HepG2 (cell line): Measurements from ENCODE around the gene SERPINB6.

Source experiments
- CTCF ChIP-seq: sonication (generic); formaldehyde crosslinking; IDR thresholded peaks from 2 replicates; pipeline ENCODE4 v1.5.0; 2020; ENCODE audit warnings: mild to moderate bottlenecking, missing genetic modification reagents, moderate library complexity
- ELF1 ChIP-seq: sonication (generic); formaldehyde crosslinking; IDR thresholded peaks from 2 replicates; pipeline ENCODE4 v1.4.0; 2020; ENCODE audit warnings: missing genetic modification reagents
- FUBP1 ChIP-seq: sonication (generic); formaldehyde crosslinking; IDR thresholded peaks from 2 replicates; pipeline ENCODE4 v1.5.1; 2020; ENCODE audit warnings: missing genetic modification reagents, mild to moderate bottlenecking, borderline replicate concordance
- MTA1 ChIP-seq: sonication (generic); formaldehyde crosslinking; IDR thresholded peaks from 2 replicates; pipeline ENCODE4 v1.4.0; 2020; ENCODE audit warnings: missing genetic modification reagents, mild to moderate bottlenecking, borderline replicate concordance
- MXI1 ChIP-seq: IDR thresholded peaks from 3 replicates; pipeline ENCODE4 v1.6.1; 2012; ENCODE audit warnings: low read depth, low read length, inconsistent platforms, borderline replicate concordance
- POLR2A ChIP-seq, 2 experiments: IDR thresholded peaks; 2 replicates each; pipeline ENCODE4 v1.6.1; 2011; ENCODE audit warnings: low read depth in 2 of 2, low read length in 2 of 2, mild to moderate bottlenecking in 1 of 2, moderate library complexity in 1 of 2; ENCODE audit not compliant: insufficient read depth in 1 of 2
- SP1 ChIP-seq, 2 experiments: fragments of 450-650 bp in 1 of 2; sonication (generic) in 1 of 2; formaldehyde crosslinking in 1 of 2; IDR thresholded peaks; 2 replicates each; pipeline versions ENCODE4 v1.4.0 to v1.6.1; 2016 to 2020; ENCODE audit warnings: missing genetic modification reagents in 1 of 2
- TCF12 ChIP-seq, 2 experiments: fragments of 450-650 bp in 1 of 2; sonication (generic) in 1 of 2; formaldehyde crosslinking in 1 of 2; IDR thresholded peaks; 2 replicates each; pipeline versions ENCODE4 v1.6.1 to v1.8.0; 2017 to 2022; ENCODE audit warnings: antibody characterized with exemption in 1 of 2, mild to moderate bottlenecking in 1 of 2, missing genetic modification reagents in 1 of 2, moderate library complexity in 1 of 2
- TFAP4 ChIP-seq: sonication (generic); IDR thresholded peaks from 2 replicates; pipeline ENCODE4 v1.6.1; 2016; ENCODE audit warnings: low read depth, borderline replicate concordance
- YY1 ChIP-seq: IDR thresholded peaks from 2 replicates; pipeline ENCODE4 v1.6.1; 2011; ENCODE audit warnings: low read length, low read depth, moderate library complexity, mild to moderate bottlenecking; ENCODE audit not compliant: insufficient read depth, insufficient replicate concordance
- ZNF274 ChIP-seq: sonication (generic); formaldehyde crosslinking; IDR thresholded peaks from 2 replicates; pipeline ENCODE4 v1.5.1; 2020; ENCODE audit warnings: mild to moderate bottlenecking, missing genetic modification reagents
- ZNF354B ChIP-seq: sonication (generic); formaldehyde crosslinking; IDR thresholded peaks from 2 replicates; pipeline ENCODE4 v1.8.0; 2022; ENCODE audit warnings: mild to moderate bottlenecking, missing genetic modification reagents
- ZSCAN5A ChIP-seq: sonication (generic); formaldehyde crosslinking; IDR thresholded peaks from 2 replicates; pipeline ENCODE4 v1.8.0; 2022; ENCODE audit warnings: mild to moderate bottlenecking, missing genetic modification reagents, borderline replicate concordance

- TF ChIP-seq MXI1 (no peak), POLR2A (IDR thresholded peaks at IDR 0.05; ENCODE audit: insufficient read depth in 1 of 2, low read depth in 2 of 2, low read length in 2 of 2) (no peak), ZNF274 (CRISPR knock-in tag) (no peak), FUBP1 (CRISPR knock-in tag) (no peak), CTCF (no peak), ZNF354B (CRISPR knock-in tag) (no peak), TFAP4 (no peak), ELF1 (CRISPR knock-in tag) (no peak), MTA1 (no peak), SP1 (IDR thresholded peaks at IDR 0.05) (no peak), SP1 (CRISPR knock-in tag; IDR thresholded peaks at IDR 0.05) (no peak), TCF12 (IDR thresholded peaks at IDR 0.05) (no peak), TCF12 (CRISPR knock-in tag; IDR thresholded peaks at IDR 0.05) (no peak), YY1 (no peak), ZSCAN5A (CRISPR knock-in tag) (no peak)
These were observed 6.6 kb upstream of the SERPINB6 start for GRCh38 chr6:2977799-2978590.
